Iris pigment epithelial cell (primary cell): Measurements from ENCODE around the gene F10.

Source experiments
- DNase-seq: peaks from one replicate; pipeline ENCODE4 v3.0.0-alpha.2; 2011; ENCODE audit warnings: low read depth

The F10 gene

DNA sequence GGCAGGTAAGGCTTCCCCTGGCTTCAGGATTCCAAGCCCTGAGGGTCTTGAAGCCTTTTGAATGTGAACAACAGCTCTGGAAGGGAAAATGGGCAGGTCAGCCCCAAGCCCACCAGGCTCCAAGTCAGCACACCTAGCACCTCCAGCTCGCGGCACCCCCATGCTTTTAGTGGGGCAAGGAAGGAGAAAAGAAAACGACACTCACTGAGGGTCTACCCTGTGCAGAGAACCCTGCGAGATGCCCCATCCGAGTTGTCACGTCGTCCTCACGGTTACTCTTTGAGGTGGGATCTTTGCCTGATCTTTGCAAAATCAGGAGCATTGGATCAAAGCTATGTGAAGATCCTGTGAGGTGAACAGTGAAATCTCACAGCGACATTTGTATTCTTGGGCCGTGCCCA, 5.7 kb upstream of the F10 start:
- DNase-seq = no peak

GRCh38 chr13:113117335-113117872, 5.2 kb upstream of the F10 start:
- DNase-seq = no peak

DNA sequence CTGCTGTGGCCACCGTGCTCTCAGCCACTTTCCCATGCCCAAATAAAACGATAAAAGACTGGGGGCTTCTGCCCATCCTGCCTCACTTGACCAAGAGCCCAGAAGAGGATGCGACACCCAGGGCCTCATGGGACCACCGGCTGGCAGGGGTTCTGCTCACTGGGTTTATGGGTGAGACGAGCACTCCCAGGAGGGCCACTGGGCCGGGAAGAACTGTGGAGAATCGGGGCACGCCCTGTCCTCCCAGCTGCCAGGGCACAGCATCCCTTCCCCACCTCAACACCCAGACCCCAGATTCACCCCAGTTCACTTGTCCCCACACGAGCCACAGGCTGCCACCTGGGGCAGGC, 4.7 kb upstream of the F10 start:
- no peak for DNase-seq

DNA sequence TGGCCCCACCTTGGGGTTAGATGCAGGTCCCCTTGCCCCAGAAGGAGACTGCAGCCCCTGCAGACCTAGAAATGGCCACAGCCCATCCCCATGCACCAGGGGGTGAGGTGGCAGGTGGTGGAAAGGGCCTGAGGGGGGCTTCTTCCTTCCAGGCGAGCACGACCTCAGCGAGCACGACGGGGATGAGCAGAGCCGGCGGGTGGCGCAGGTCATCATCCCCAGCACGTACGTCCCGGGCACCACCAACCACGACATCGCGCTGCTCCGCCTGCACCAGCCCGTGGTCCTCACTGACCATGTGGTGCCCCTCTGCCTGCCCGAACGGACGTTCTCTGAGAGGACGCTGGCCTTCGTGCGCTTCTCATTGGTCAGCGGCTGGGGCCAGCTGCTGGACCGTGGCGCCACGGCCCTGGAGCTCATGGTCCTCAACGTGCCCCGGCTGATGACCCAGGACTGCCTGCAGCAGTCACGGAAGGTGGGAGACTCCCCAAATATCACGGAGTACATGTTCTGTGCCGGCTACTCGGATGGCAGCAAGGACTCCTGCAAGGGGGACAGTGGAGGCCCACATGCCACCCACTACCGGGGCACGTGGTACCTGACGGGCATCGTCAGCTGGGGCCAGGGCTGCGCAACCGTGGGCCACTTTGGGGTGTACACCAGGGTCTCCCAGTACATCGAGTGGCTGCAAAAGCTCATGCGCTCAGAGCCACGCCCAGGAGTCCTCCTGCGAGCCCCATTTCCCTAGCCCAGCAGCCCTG, 4.2 kb upstream of the F10 start:
- DNase-seq = no peak

GRCh38 chr13:113119166-113119821, 3.3 kb upstream of the F10 start:
- DNase-seq = no peak

DNA sequence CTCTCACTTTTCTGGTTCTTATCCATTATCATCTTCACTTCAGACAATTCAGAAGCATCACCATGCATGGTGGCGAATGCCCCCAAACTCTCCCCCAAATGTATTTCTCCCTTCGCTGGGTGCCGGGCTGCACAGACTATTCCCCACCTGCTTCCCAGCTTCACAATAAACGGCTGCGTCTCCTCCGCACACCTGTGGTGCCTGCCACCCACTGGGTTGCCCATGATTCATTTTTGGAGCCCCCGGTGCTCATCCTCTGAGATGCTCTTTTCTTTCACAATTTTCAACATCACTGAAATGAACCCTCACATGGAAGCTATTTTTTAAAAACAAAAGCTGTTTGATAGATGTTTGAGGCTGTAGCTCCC, 2.8 kb upstream of the F10 start:
- no peak for DNase-seq

DNA sequence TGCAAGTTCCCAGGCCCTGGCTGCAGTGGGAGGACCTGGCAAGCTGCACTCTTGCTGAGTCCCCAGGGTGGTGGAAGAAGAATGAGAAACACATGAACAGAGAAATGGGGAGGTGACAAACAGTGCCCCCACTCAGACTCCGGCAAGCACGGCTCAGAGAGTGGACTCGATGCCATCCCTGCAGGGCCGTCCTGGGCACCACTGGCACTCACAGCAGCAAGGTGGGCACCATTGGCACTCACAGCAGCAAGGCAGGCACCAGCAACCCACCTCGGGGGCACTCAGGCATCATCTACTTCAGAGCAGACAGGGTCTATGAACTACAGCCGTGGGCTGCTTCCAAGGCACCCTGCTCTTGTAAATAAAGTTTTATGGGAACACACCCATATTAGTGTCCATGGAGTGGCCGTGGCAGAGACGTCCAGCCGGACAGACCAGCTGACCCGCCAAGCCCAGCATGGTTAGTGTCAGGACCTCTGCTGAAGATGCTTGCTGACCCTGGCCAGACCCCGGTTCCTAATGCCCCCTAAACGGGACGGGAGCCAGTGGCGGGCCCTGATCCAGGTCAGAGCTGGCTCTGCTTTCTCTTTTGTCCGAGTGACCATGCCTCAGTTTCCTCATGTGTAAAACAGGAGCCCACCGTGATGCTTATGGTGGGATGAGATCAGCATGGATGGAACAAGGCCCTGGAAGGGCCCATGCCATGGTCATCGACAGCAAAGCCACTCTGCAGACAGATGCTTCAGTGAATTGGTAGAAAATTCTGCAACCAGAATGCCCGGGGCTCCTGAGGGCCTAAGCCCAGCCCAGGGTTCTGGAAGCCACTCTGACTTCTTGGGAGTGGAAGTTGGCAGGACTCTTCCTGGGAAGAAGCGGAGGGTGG, 2.1 kb upstream of the F10 start:
- DNase-seq = no peak

DNA sequence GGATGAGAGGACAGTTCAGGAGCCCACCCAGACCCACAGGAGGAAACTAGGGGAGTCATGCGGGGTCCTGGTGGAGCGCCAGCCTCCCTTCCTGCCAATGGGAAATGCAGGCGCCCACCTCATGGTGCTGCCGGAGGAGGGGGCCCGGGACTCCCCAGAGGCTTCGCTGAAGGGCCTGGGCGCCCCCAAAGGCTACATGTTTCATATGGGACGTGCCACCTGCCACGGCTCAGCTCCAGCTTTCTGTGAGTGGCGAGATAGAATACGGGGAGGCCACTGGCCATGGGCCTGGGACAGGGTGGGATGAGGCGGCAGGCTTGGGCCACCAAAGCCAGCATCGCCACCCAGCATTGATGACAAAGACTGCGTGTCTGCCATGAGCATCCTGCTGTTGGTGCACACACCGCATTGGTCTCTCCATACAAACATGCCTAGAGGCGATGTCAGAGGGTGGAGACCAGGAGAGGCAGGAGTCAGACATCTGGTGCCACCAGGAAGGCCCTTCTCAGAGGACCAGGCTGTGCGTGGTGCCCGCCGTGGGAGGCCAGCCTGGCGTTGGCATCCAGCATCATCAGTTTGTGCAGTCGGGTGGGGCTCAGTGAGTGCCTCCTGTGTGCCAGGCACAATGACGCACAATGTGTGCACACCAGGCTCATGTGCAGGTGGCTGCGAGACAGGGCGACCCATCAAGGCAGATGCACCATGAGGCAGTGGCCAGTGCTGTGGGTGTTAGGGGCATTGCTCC, 1.2 kb upstream of the F10 start:
- no peak for DNase-seq

DNA sequence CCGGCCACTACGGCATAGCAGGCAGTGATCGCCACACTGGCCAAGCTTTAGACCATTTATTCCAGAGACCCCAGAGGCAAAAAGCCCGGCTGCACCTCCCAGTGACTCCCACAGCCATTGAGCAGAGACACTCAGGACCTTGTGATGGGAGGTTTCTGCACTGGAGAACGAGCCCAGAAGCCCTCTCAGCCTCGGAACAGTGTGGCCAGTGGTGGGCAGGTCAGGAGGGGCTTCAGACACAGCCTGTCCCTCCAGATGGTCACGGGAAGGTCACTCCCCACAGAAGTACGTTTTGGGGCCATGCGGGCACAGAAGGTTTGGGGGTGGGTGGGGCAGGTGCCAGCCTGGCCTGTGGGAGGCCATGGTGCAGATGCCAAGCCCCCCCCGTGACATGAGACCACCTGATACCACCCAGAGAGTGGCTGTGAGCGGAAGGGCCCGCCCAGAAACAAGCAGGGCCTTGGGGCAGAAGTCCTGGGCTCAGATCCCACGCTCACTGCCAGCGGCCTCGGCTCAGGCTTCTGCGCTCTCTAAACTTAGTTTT, 599 bp upstream of the F10 start:
- no peak for DNase-seq

- DNase-seq = no peak
These were observed 915 bp downstream of the F10 start for GRCh38 chr13:113123226-113124201.

GRCh38 chr13:113124211-113124970, 1.8 kb downstream of the F10 start:
- DNase-seq = no peak

DNA sequence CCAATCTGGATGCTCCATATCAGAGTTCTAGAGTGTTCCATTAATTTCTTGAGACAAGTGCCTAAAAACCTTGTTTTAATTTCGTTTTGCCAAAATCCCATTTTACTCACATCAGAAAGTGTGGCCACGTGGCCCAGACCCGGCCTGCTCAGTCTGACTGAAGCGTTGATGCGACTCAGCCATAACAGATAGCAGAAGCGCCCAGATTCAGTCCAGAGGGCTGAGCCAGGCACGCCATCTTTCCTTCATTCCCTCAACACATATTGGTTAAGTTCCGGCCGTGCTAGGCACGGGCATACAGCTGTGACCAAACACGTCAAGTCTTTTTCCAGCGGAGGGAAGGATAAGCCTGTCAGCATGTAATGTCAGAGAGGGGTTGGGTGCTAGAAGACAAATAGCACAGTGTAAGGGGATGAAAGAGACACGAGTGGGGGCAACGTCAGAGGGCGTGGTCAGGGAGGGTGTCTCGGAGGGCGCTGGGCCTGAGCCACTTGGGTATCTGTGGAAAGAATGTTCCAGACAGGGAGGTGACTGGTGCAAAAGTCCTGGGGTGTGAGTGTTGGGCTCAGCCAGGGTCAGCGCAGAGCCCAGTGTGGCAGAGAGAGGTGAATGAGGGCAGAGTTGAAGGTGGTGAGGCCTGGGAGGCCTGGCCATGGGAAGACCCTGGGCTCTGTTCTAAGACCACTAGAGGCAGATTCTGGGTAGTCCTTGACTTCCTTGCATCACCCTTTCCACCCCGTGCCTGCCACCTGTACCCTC, 3.1 kb downstream of the F10 start:
- DNase-seq = no peak

GRCh38 chr13:113126265-113127150, 3.9 kb downstream of the F10 start:
- no peak for DNase-seq

DNA sequence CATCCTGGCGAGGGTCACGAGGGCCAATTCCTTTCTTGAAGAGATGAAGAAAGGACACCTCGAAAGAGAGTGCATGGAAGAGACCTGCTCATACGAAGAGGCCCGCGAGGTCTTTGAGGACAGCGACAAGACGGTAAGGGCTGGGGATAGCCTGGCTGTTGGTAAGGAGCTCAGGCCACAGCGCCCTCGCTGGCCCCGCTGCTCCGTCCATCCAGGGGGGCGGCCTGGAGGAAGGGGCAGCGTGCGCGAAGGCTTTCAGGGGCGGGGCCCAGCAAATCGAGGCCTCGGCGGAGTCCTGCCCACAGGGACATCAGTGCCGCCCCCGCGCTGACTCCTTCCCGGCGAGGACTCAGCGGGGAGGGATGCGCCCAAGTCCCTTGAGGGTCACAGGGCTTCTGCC, 6.9 kb downstream of the F10 start:
- no peak for DNase-seq

GRCh38 chr13:113129921-113130750, 7.5 kb downstream of the F10 start:
- no peak for DNase-seq

GRCh38 chr13:113135281-113135760, 12.7 kb downstream of the F10 start:
- DNase-seq = no peak
